ENCODE data around the gene ASNSD1.

The ASNSD1 gene

DNA sequence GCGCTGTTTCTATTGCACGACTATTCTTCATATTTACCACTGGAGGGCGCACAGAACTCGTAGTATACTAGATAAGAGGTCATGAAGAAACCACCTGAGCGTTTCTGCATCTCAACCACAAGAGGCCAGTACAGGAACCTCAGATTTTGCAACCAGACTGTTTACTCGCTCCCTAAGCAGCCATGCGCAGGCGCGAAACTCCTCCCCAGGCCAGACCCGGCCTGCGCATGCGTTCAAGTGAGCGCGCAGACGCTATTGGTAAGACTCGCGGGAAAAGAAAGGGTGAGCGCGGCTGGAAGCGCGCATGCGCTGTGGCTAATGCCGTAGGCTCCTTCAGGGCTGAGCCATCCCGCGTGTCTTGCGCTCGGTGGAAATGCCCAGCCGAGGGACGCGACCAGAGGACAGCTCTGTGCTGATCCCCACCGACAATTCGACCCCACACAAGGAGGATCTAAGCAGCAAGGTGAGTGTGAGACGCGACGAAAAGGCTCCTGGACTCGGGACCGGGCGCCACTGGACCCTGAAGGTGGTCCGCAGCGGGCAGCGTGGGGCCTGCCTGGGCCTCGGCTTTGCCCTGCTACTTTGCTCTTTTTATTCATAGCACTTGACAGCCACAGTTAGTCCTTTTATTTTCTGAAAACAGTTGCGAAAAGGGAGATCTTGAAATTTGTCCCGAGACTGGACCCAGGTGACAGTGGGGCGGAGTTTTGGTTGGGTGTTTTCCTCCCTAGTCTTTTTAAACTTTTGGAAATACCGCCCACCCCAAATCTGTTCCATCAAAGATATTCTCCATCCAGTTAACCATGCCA is at the start of gene ASNSD1:
TSS of gene ASNSD1 (plus strand) at position 312 of the 809 bp plus-strand sequence. CDS start 4,674 bp downstream, outside the sequence.
- peak; percentile 99 for DNase-seq (ENCODE audit: low read depth)

DNA sequence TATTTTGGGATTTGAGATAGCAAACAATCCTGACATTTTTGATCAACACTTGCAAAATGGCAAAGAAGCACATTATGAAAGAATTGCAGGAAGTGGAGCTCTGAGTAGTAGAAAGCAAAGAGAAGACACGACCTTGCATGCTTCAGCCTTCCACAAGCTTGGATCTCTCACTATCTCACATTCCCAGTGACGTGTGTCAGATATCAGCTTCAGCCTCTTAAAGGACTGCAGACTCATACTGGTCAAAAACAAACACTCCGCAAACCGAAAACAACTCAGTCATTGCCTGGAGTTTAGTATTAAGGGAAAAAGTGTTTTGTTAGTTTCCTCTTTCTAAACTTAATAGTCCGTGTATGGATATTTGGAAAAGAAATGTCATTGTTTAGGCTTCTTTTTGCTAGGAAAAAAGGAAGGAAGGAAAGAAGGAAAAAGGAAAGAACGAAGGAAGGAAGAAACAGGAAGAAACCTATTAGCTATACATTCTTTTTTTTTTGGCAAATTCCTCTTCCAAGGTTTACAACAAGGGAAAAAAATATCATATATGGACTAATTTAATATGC is 48.1 kb upstream of the ASNSD1 start:
- no peak for DNase-seq (ENCODE audit: low read depth)

DNA sequence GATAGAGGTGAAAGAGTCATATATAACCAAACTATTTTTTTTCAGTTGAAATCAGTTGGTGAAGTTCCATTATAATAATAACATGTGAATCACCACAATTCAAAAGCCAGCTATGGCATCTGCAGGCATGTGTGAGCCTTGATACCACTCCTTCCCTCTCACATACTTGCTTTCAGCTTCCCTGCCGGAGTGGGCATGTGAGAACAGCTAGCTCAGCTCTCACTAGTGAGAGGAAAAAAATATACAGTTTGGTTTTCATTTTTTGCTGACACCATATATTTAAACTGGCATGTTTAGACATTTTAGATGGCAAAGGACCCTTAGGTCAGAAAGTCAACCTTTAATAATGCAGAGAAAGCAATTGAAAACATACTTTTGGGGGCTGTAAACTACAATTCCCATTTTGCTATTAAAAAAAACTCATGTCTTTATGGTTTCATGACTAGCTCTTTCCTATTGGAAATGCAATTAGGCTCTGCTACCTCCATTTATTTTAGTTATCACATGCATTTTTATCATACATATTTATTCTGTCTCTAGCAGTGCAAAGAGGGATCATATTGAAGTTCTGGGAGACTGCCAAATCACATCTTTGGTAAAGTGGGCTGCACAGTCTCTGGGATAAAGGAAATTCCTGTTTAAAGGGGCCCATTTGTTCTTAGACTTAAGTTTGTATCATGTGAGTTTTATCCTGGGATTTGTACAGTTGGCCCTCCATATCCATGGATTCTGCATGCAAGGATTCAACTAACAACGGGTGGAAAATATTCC is 47.4 kb upstream of the ASNSD1 start:
- DNase-seq (ENCODE audit: low read depth) = no peak

DNA sequence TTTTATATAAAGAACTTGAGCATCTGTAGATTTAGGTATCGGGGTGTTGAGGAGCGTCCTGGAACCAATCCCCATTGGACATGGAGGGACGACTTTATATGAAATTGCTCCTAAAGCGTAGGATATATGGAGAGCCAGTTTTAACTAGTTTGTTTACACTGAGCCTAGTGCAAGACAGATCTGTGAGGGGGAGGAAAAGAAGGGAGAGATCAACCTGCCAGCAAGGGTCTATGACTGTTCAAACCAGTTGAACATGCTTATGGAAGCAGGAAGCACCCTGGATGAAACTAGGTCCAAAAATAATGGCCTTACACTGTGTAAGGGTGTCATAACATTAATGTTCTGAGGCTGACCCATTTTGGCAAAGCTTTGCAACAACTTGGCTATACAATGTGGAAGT is 46.7 kb upstream of the ASNSD1 start:
- DNase-seq (ENCODE audit: low read depth) = no peak

DNA sequence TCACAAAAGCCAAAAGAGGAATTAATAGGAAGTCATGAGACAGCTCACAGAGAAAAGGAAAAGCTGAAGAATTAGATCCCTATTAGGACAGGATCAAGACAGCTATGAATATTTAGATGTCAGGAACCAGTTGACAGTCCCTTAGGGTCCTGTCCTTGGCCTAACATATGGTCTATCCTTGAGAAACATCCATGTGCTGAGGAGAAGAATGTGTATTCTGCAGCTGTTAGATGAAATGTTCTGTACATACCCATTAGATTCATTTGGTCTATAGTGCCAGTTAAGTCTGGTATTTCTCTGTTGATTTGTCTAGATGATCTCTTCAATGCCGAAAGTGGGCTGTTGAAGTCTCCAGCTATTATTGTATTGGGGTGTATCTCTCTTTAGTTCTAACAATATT is 43.1 kb upstream of the ASNSD1 start:
- no peak for DNase-seq (ENCODE audit: low read depth)

DNA sequence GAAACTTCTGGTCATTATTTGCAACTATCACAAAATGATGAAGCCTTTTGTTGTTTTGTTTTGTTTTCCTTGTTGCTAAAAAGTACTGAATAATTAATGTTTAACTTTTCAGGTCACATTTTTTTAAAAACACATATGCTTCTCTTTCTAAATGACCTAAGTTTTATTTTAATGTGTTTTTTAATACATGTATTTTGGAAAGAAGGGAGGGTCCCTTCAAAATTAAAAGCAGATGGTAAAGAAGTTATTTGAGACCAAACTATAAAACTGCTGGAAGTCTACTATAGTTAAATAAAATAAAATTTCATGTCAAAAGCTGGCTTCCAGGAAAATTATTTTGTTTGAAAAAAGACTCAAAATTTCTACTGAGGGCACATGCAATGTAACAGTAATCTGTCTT is 39.5 kb upstream of the ASNSD1 start:
- no peak for DNase-seq (ENCODE audit: low read depth)

DNA sequence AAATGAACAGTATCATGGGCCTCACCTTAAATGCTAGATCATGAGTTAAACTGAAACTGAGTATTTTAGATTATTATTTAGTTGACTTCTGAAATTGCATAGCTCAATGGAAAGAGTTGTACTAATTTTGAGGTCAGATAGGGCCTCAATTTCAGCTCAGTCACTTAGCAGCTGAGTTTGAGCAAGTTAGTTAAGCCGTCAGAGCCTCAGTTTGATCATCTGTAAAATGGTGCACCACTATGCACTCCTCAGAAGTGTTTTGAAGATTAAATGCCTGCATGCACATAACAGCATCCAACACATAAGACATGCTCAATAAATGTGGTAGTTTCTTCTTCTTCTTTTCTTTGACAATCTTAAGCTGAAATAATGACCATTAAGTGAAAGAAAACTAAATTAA is 38.2 kb upstream of the ASNSD1 start:
- DNase-seq (ENCODE audit: low read depth) = no peak

DNA sequence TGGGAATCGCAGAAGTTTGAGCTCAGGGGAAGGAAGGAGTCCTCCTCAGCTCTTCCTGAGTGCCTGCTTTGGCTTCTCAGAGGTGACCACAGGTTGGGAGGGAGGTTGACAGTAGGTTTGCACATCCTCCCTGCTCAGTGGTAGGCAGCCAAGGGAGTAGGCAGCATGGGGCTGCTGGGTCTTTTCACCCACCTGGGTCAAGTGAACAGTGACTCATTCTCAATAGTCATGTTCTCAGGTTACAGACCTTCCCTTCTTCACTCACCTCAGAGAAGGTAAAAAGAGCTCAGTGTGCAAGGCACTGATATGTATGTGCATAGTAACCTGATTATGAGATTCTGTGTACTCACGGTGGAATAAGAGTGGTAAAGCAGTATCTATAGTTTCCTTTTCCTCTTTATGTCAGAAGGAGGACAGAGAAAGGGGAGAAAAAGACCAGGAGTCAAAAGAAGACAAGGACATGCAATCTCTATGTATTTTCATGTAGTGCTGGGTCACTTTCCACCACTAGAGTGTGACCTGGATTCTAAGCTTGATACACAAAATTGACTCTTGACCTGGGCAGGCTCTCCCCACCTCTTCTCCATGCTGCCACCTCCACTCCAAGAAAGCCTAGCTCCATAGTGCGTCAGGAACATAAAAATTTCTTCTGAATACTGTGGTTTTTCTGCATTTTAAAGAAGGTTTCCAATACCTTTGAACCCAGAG is 36.5 kb upstream of the ASNSD1 start:
- DNase-seq (ENCODE audit: low read depth) = no peak

DNA sequence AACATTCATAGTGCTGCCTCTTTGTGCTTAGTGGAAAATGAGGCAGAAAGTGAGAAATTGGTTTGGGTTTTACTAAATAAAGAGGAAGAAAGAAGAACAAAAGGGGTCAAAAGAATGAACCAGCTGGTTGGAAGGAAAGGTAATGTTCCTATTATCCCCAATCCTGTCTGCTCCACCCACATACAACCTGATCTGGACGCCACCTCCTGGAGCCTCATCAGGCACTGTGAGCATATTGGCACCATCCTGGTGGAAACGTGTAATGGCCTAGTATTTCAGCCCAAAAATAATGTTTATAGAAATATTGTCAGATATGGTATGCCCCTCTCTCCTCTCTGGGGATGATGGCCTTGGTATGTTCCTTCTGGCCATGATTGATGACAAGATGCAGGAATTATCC is 35.6 kb upstream of the ASNSD1 start:
- no peak for DNase-seq (ENCODE audit: low read depth)

- DNase-seq (ENCODE audit: low read depth) = no peak
Measured at GRCh38 chr2:189627789-189628188, 33.5 kb upstream of the ASNSD1 start.

GRCh38 chr2:189628817-189629530 is 32.3 kb upstream of the ASNSD1 start:
- no peak for DNase-seq (ENCODE audit: low read depth)

- no peak for DNase-seq (ENCODE audit: low read depth)
Measured at GRCh38 chr2:189629531-189630453, 31.5 kb upstream of the ASNSD1 start.

- DNase-seq (ENCODE audit: low read depth) = no peak
Measured at GRCh38 chr2:189631849-189632248, 29.4 kb upstream of the ASNSD1 start.

DNA sequence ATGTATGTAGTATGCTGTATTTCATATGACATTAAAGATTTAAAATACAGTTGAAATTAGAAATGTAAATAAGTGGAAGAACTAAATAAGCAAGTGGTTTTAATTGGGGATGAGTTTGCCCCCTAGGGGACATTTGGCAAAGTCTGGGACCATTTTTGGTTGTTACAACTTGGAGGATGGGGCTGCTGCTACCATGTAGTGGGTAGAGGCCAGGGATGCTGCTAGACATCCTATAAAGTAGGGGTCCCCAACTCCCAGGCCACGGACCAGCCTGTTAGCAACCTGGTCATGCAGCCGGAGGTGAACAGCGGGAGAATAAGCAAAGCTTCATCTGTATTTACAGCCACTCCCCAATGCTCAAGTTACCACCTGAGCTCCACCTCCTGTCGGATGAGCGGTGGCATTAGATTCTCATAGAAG is 27.9 kb upstream of the ASNSD1 start:
- no peak for DNase-seq (ENCODE audit: low read depth)

GRCh38 chr2:189635353-189635752 is 25.9 kb upstream of the ASNSD1 start:
- DNase-seq (ENCODE audit: low read depth) = no peak

DNA sequence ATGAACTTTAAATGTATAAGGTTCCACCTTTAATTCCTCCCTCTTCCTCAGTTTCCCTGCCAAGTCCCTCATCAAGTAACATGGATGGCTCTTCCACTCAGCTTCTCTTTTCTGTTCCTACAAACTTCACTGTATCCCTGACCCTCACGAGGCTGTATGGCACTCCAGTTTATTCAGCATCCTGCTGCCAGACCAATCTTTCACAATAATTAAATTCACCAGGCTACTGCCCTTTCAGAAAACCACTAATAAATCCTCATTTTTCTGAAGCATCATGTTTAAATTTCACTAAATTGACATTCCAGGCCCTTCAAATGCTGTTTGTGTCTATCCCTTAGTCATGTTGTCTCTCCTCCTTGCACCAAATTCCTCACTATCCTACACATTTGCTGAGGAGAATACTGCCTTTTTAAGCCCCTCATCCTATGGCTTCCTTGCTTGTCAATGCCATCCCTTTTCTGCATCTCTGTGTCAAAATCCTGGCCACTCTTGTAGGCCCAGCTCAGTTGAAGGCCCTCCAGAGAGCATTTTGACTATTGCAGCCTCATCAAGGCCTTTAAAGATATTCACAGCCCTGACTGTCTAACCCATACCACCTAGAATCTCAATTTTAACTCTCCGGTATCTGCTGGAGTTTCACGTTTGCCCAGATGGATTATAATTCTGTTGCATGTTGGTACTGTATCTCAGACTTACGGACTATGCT is 22.8 kb upstream of the ASNSD1 start:
- no peak for DNase-seq (ENCODE audit: low read depth)

DNA sequence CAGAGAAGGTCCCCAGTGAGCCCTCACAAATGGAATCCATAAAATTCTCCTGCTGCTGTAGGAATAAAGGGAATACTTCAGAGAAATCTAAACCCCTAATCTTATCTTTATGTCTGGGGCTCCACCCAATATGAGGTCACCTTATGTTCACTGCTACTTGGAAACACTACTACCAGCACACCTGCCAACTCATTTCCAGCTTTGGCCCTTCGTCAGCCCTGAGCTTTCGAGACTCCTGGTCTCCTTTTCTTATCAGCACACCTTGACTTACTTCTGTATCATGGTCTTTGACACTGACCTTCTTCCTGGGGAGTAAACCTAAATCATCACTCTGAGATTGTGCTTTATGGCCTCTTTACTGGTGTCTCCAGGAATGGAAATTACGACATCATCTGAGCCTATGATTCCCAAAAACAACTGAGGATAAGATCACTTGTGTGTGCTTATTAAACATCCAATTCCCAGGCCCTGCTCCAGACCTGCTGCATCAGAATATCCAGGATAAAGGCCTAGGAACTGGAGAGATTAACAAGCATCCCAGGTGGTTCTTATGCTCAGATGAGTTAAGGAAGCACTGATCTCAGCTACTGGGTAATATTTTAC is 22.2 kb upstream of the ASNSD1 start:
- no peak for DNase-seq (ENCODE audit: low read depth)

- DNase-seq (ENCODE audit: low read depth) = no peak
Measured at GRCh38 chr2:189641002-189641401, 20.3 kb upstream of the ASNSD1 start.

GRCh38 chr2:189641590-189641989 is 19.7 kb upstream of the ASNSD1 start:
- no peak for DNase-seq (ENCODE audit: low read depth)

- no peak for DNase-seq (ENCODE audit: low read depth)
Measured at GRCh38 chr2:189646521-189646920, 14.7 kb upstream of the ASNSD1 start.

All from activated T-cell treated with anti-CD3 and anti-CD28 coated beads for 1 hour (primary cell).